HEK293 (cell line): Measurements from ENCODE around the gene CLSTN1.

ENCODE experiments used
- CTCF ChIP-seq: fragments of 450-650 bp; formaldehyde crosslinking; IDR thresholded peaks from 2 replicates; pipeline ENCODE4 v1.5.1; 2016; ENCODE audit warnings: missing biosample characterization, missing genetic modification characterization
- REST ChIP-seq: fragments of 450-650 bp; formaldehyde crosslinking; IDR thresholded peaks from 2 replicates; pipeline ENCODE4 v1.5.1; 2016; ENCODE audit warnings: missing biosample characterization, missing genetic modification characterization

GRCh38 chr1:9869831-9870251 lies 46.1 kb upstream of the CLSTN1 start:
- TF ChIP-seq CTCF: no peak
- TF ChIP-seq REST (tag by site-specific recombination): no peak
